ENCODE data around the gene C5orf63.

- TF ChIP-seq, protein P1, sequence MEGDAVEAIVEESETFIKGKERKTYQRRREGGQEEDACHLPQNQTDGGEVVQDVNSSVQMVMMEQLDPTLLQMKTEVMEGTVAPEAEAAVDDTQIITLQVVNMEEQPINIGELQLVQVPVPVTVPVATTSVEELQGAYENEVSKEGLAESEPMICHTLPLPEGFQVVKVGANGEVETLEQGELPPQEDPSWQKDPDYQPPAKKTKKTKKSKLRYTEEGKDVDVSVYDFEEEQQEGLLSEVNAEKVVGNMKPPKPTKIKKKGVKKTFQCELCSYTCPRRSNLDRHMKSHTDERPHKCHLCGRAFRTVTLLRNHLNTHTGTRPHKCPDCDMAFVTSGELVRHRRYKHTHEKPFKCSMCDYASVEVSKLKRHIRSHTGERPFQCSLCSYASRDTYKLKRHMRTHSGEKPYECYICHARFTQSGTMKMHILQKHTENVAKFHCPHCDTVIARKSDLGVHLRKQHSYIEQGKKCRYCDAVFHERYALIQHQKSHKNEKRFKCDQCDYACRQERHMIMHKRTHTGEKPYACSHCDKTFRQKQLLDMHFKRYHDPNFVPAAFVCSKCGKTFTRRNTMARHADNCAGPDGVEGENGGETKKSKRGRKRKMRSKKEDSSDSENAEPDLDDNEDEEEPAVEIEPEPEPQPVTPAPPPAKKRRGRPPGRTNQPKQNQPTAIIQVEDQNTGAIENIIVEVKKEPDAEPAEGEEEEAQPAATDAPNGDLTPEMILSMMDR (CRISPR knock-in tag; IDR thresholded peaks at IDR 0.05) = no peak
- TF ChIP-seq ZNF292 (CRISPR knock-in tag; IDR thresholded peaks at IDR 0.05; ENCODE audit: borderline replicate concordance, low read depth) = no peak
- TF ChIP-seq SKI (IDR thresholded peaks at IDR 0.05; ENCODE audit: partially characterized antibody) = no peak
Measured at GRCh38 chr5:127001621-127002296, 71.5 kb downstream of the C5orf63 start.
